Suprapubic skin (tissue), 4 donors: ENCODE results near the gene TMEM150B. TPM values are rescaled to one million over a fixed set of nuclear protein-coding genes. Genes with fewer than 3 reads are reported as not detected.

Experiments used
- DNase-seq, 2 donors: peaks; one replicate each; pipeline ENCODE4 v3.0.0-alpha.2; 2019; ENCODE audit warnings: low spot score in 2 of 2
- H3K27ac ChIP-seq: fragments of 200-600 bp; sonication (generic); one replicate; pipeline ENCODE4 v1.5.1; 2019
- H3K27me3 ChIP-seq: fragments of 200-600 bp; sonication (generic); one replicate; pipeline ENCODE4 v1.5.1; 2019
- H3K36me3 ChIP-seq: fragments of 200-600 bp; sonication (generic); one replicate; pipeline ENCODE4 v1.5.1; 2019
- H3K4me1 ChIP-seq: fragments of 200-600 bp; sonication (generic); one replicate; pipeline ENCODE4 v1.5.1; 2019
- H3K4me3 ChIP-seq: fragments of 200-600 bp; sonication (generic); one replicate; pipeline ENCODE4 v1.5.1; 2019; ENCODE audit warnings: mild to moderate bottlenecking
- H3K9me3 ChIP-seq: fragments of 200-600 bp; sonication (generic); one replicate; pipeline ENCODE4 v1.5.1; 2019
- EP300 ChIP-seq: sonication (generic); formaldehyde crosslinking; IDR thresholded peaks from one replicate; pipeline ENCODE4 v1.6.1; 2017; ENCODE audit warnings: antibody characterized with exemption
- POLR2A ChIP-seq, 2 donors: fragments of 450-650 bp; IDR thresholded peaks; one replicate each; pipeline ENCODE4 v1.6.1; 2017; ENCODE audit warnings: antibody characterized with exemption in 2 of 2, mild to moderate bottlenecking in 2 of 2, moderate library complexity in 2 of 2
- POLR2AphosphoS5 ChIP-seq, 3 donors: sonication (generic); formaldehyde crosslinking; IDR thresholded peaks; one replicate each; pipeline ENCODE4 v1.6.1; 2017; ENCODE audit warnings: antibody characterized with exemption in 3 of 3
- WGBS: methylation state at CpG from one replicate; pipeline ENCODE4 v1.1.5; 2018; 5-methylcytosine and 5-hydroxymethylcytosine counted together
- total RNA-seq, 4 donors: library from RNA; depleted of rRNA; stranded (reverse); fragments of >200 nt; gene quantifications; one replicate each; pipeline ENCODE4 v1.1.0, GENCODE V29; 2016
- TF ChIP-seq, protein P1 (sequence below), 2 donors: fragments of 200-600 bp in 1 of 2; fragments of 450-650 bp in 1 of 2; sonication (generic) in 1 of 2; IDR thresholded peaks; one replicate each; pipeline ENCODE4 v1.5.1; 2016 to 2019; ENCODE audit warnings: antibody characterized with exemption in 2 of 2, mild to moderate bottlenecking in 1 of 2, moderate library complexity in 1 of 2

TMEM150B gene
- total RNA-seq, 4 donors from 2014 or later: not detected

DNA sequence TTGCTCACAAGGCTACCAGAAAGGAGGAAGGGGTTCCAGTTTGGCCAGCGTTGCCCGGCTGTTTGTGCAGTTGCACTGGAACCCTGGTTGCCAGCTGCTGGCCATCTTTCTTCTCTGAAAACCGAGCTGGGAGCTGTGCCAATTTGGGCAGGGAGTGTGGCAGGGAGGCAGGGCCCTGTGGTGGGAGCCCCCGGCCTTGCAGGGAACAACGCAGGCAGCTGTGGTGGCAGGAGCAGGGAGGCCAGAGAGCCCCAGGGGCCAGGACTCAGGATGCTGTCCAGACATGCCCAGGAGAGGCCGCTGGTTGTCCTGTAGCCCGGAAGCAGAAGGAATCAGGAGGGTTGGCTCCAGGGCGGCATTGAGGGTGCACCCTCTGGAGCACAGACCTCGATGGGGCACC is 19.3 kb upstream of the TMEM150B start:
- DNase-seq: no peak
- TF ChIP-seq POLR2AphosphoS5 (IDR thresholded peaks at IDR 0.05) (no peak), POLR2A (IDR thresholded peaks at IDR 0.05) (no peak), EP300 (no peak)
- TF ChIP-seq, protein P1, sequence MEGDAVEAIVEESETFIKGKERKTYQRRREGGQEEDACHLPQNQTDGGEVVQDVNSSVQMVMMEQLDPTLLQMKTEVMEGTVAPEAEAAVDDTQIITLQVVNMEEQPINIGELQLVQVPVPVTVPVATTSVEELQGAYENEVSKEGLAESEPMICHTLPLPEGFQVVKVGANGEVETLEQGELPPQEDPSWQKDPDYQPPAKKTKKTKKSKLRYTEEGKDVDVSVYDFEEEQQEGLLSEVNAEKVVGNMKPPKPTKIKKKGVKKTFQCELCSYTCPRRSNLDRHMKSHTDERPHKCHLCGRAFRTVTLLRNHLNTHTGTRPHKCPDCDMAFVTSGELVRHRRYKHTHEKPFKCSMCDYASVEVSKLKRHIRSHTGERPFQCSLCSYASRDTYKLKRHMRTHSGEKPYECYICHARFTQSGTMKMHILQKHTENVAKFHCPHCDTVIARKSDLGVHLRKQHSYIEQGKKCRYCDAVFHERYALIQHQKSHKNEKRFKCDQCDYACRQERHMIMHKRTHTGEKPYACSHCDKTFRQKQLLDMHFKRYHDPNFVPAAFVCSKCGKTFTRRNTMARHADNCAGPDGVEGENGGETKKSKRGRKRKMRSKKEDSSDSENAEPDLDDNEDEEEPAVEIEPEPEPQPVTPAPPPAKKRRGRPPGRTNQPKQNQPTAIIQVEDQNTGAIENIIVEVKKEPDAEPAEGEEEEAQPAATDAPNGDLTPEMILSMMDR (IDR thresholded peaks at IDR 0.05): no peak
- no peaks in the 10 kb centered on the region for H3K9me3 ChIP-seq
- H3K4me1 ChIP-seq: peaks cover 30% of the 10 kb centered on the region
- H3K4me3 ChIP-seq: no peak overlapping the region
- H3K27me3 ChIP-seq: no peaks in the 10 kb centered on the region
- 67% methylated on average over 2 of the region's 9 CpGs for WGBS
- peaks cover 36% of the 10 kb centered on the region for H3K36me3 ChIP-seq
- no peak overlapping the region for H3K27ac ChIP-seq

DNA sequence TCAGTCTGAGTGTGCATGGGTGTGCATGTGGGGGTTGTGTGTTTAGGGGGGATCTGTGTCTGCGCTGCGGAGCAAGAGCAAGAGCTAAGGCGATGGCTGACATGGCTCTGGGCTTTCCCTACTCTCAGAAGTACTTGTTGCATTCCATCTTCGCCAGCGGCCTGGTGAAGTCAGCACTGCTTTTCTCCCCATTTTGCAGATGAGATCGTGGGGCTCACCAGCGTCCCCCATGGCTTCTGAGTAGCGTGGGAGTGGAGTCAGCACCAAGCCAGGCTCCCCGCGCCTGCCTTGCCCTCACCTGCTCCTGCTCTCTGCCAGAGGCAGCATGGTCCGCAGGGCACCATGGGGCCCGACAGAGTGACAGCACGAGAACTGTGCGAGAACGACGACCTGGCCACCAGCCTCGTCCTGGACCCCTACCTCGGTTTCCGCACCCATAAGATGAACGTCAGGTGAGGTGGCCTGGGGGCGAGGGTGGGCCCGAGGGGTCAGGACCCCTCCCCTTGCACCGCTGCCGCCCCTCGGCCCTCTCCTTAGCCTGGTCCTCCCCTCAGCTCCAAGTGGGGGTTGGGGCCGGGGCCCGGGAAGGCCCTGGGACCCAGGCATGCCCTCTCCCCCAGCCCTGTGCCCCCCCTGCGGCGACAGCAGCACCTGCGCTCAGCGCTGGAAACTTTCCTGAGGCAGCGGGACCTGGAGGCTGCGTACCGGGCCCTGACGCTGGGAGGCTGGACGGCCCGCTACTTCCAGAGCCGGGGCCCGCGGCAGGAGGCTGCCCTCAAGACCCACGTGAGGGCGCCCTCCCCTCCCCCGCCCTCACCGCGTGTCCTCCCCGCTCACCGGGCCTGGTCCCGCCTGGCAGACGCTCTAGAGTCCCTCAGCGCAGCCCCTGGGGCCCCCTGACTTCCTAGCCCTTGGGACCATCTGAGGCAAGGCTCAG is 16.7 kb upstream of the TMEM150B start:
- peak in 1 of 2 donors; percentile 75 for DNase-seq
- Histone ChIP-seq H3K27ac (no peak overlapping the region), H3K9me3 (no peaks in the 10 kb centered on the region), H3K36me3 (peaks cover 29% of the 10 kb centered on the region), H3K4me1 (peaks cover 41% of the 10 kb centered on the region), H3K27me3 (no peaks in the 10 kb centered on the region), H3K4me3 (peak overlapping the region; percentile 89)
- WGBS: 89% methylated on average over 8 of the region's 50 CpGs
- TF ChIP-seq POLR2A (IDR thresholded peaks at IDR 0.05) (no peak), EP300 (no peak), POLR2AphosphoS5 (IDR thresholded peaks at IDR 0.05) (no peak)
- TF ChIP-seq, protein P1 (IDR thresholded peaks at IDR 0.05): no peak

DNA sequence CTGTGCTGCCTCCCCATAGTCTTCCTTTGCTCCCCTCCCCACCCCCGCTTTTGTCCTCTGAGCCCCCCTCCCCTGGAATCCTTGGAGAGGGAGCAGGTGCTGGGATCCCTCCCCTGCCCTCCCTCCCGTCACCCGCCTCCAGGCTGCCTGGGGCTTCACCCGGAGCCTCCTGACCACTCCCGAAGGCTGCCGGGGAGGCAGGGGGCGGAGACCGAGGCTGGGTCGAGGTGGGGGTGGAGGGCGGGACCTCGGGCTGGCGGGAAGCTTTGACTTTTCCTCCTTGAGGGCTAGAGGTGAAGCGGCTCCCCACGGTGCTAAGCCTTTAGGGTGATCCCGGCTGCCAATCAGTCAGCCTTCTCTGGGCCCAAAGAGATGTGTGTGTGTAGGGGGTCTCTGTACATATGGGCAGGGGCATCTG is 16.0 kb upstream of the TMEM150B start:
- WGBS: 0% methylated on average over 2 of the region's 15 CpGs
- DNase-seq: peak; percentile 78 to 81
- Histone ChIP-seq H3K36me3 (peaks cover 29% of the 10 kb centered on the region), H3K4me1 (peaks cover 41% of the 10 kb centered on the region), H3K27me3 (no peaks in the 10 kb centered on the region), H3K9me3 (no peaks in the 10 kb centered on the region), H3K4me3 (peak overlapping the region; percentile 89), H3K27ac (no peak overlapping the region)
- no peak for TF ChIP-seq EP300
- TF ChIP-seq, protein P1 (IDR thresholded peaks at IDR 0.05): no peak
- TF ChIP-seq POLR2A (IDR thresholded peaks at IDR 0.05): no peak
- TF ChIP-seq POLR2AphosphoS5 (IDR thresholded peaks at IDR 0.05): no peak

DNA sequence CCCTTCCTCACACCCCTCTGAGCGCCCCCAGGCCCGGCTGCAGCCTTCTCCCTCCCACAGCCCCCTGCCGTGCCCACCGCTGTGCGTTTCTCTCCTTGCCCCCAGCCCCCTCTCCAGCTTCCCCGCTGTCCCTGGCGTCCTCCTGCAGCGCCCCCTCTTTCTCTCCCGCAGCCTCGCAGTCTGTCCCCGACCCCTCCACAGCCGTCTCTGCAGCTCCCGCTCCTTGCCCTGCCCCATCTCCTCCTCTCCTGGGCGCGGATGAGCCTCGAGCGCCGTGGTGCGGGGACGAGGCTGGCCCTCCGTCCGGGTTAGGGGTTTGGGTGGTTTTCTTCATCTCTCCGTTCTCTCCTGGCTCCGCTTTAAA is 15.6 kb upstream of the TMEM150B start:
- Histone ChIP-seq H3K4me1 (peaks cover 37% of the 10 kb centered on the region), H3K36me3 (peaks cover 25% of the 10 kb centered on the region), H3K27me3 (no peaks in the 10 kb centered on the region), H3K9me3 (no peaks in the 10 kb centered on the region), H3K4me3 (peak overlapping the region; percentile 89), H3K27ac (no peak overlapping the region)
- peak in 1 of 2 donors; percentile 80 for DNase-seq
- WGBS: 2% methylated on average over 24 of the region's 24 CpGs
- TF ChIP-seq POLR2AphosphoS5 (IDR thresholded peaks at IDR 0.05): no peak
- no peak for TF ChIP-seq EP300
- TF ChIP-seq POLR2A (IDR thresholded peaks at IDR 0.05): no peak
- TF ChIP-seq, protein P1 (IDR thresholded peaks at IDR 0.05): no peak
